ENCODE results near the gene HCST. TPM values are rescaled to one million over a fixed set of nuclear protein-coding genes. Genes with fewer than 3 reads are reported as not detected.

The HCST gene
- total RNA-seq, 1 donor from 2014 or later = not detected

- TF ChIP-seq, protein P1, sequence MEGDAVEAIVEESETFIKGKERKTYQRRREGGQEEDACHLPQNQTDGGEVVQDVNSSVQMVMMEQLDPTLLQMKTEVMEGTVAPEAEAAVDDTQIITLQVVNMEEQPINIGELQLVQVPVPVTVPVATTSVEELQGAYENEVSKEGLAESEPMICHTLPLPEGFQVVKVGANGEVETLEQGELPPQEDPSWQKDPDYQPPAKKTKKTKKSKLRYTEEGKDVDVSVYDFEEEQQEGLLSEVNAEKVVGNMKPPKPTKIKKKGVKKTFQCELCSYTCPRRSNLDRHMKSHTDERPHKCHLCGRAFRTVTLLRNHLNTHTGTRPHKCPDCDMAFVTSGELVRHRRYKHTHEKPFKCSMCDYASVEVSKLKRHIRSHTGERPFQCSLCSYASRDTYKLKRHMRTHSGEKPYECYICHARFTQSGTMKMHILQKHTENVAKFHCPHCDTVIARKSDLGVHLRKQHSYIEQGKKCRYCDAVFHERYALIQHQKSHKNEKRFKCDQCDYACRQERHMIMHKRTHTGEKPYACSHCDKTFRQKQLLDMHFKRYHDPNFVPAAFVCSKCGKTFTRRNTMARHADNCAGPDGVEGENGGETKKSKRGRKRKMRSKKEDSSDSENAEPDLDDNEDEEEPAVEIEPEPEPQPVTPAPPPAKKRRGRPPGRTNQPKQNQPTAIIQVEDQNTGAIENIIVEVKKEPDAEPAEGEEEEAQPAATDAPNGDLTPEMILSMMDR (IDR thresholded peaks at IDR 0.05; ENCODE audit: insufficient read depth, low read length, poor library complexity, severe bottlenecking) = no peak
- DNase-seq (ENCODE audit: low read depth) = no peak
- Histone ChIP-seq H3K36me3 (ENCODE audit: control insufficient read depth, insufficient read depth, low read length) (no peaks in the 10 kb centered on the region), H3K27me3 (ENCODE audit: control insufficient read depth, insufficient read depth, low read length) (no peaks in the 10 kb centered on the region), H3K4me3 (ENCODE audit: low read depth, low read length) (peak overlapping the region; percentile 53)
Observed at GRCh38 chr19:35937345-35938281, 35.3 kb downstream of the HCST start.

- Histone ChIP-seq H3K4me3 (ENCODE audit: low read depth, low read length) (no peak overlapping the region), H3K36me3 (ENCODE audit: control insufficient read depth, insufficient read depth, low read length) (no peaks in the 10 kb centered on the region), H3K27me3 (ENCODE audit: control insufficient read depth, insufficient read depth, low read length) (no peaks in the 10 kb centered on the region)
- TF ChIP-seq, protein P1 (IDR thresholded peaks at IDR 0.05; ENCODE audit: insufficient read depth, low read length, poor library complexity, severe bottlenecking) = no peak
- DNase-seq (ENCODE audit: low read depth) = no peak
Observed at GRCh38 chr19:35938282-35939224, 36.2 kb downstream of the HCST start.

DNA sequence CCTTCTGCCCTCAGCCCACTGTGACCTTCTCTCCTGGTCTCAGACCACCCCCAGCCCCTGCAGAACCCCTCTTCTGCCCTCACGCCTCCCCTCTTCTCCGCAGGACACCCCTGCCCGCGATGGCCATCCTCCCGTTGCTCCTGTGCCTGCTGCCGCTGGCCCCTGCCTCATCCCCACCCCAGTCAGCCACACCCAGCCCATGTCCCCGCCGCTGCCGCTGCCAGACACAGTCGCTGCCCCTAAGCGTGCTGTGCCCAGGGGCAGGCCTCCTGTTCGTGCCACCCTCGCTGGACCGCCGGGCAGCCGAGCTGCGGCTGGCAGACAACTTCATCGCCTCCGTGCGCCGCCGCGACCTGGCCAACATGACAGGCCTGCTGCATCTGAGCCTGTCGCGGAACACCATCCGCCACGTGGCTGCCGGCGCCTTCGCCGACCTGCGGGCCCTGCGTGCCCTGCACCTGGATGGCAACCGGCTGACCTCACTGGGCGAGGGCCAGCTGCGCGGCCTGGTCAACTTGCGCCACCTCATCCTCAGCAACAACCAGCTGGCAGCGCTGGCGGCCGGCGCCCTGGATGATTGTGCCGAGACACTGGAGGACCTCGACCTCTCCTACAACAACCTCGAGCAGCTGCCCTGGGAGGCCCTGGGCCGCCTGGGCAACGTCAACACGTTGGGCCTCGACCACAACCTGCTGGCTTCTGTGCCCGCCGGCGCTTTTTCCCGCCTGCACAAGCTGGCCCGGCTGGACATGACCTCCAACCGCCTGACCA is 37.2 kb downstream of the HCST start:
- Histone ChIP-seq H3K4me3 (ENCODE audit: low read depth, low read length) (no peak overlapping the region), H3K27me3 (ENCODE audit: control insufficient read depth, insufficient read depth, low read length) (no peaks in the 10 kb centered on the region), H3K36me3 (ENCODE audit: control insufficient read depth, insufficient read depth, low read length) (no peaks in the 10 kb centered on the region)
- no peak for DNase-seq (ENCODE audit: low read depth)
- TF ChIP-seq, protein P1 (IDR thresholded peaks at IDR 0.05; ENCODE audit: insufficient read depth, low read length, poor library complexity, severe bottlenecking) = no peak

DNA sequence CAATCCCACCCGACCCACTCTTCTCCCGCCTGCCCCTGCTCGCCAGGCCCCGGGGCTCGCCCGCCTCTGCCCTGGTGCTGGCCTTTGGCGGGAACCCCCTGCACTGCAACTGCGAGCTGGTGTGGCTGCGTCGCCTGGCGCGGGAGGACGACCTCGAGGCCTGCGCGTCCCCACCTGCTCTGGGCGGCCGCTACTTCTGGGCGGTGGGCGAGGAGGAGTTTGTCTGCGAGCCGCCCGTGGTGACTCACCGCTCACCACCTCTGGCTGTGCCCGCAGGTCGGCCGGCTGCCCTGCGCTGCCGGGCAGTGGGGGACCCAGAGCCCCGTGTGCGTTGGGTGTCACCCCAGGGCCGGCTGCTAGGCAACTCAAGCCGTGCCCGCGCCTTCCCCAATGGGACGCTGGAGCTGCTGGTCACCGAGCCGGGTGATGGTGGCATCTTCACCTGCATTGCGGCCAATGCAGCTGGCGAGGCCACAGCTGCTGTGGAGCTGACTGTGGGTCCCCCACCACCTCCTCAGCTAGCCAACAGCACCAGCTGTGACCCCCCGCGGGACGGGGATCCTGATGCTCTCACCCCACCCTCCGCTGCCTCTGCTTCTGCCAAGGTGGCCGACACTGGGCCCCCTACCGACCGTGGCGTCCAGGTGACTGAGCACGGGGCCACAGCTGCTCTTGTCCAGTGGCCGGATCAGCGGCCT is 37.9 kb downstream of the HCST start:
- Histone ChIP-seq H3K4me3 (ENCODE audit: low read depth, low read length) (no peak overlapping the region), H3K27me3 (ENCODE audit: control insufficient read depth, insufficient read depth, low read length) (no peaks in the 10 kb centered on the region), H3K36me3 (ENCODE audit: control insufficient read depth, insufficient read depth, low read length) (no peaks in the 10 kb centered on the region)
- TF ChIP-seq, protein P1 (IDR thresholded peaks at IDR 0.05; ENCODE audit: insufficient read depth, low read length, poor library complexity, severe bottlenecking) = no peak
- no peak for DNase-seq (ENCODE audit: low read depth)

DNA sequence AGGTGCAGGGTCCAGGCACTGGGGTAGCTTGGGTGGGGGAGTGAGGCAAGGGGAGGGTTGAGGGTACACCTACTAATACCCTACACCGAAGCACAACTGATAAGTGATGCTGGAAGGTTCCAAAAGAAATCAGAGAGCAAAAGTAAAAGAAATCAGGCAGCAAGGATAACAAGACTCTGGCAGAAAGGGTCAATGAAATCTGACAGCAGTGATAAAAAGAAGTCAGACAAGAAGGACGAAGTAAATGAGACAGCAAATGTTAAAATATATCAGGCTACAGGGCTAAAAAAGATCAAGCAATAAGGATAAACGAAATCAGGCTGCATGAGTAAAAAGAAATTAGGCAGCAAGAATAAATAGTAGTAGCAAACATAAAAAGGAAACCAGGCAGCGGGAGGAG is 38.5 kb downstream of the HCST start:
- Histone ChIP-seq H3K36me3 (ENCODE audit: control insufficient read depth, insufficient read depth, low read length) (no peaks in the 10 kb centered on the region), H3K27me3 (ENCODE audit: control insufficient read depth, insufficient read depth, low read length) (no peaks in the 10 kb centered on the region), H3K4me3 (ENCODE audit: low read depth, low read length) (no peak overlapping the region)
- no peak for DNase-seq (ENCODE audit: low read depth)
- TF ChIP-seq, protein P1 (IDR thresholded peaks at IDR 0.05; ENCODE audit: insufficient read depth, low read length, poor library complexity, severe bottlenecking) = no peak
